Urothelium cell line (cell line): Measurements from ENCODE around the gene RAB24.
"Not testable (repeated sequence)": the region's sequence is repeated elsewhere in the genome, so short reads cannot be mapped to it uniquely, and the experiment has no call there.

Experiments
- DNase-seq: peaks from one replicate; pipeline ENCODE4 v3.0.0; 2011; ENCODE audit warnings: low spot score, mixed read lengths
- FAIRE-seq: peaks from 2 replicates; lab custom pipeline; 2011; peaks lifted over from hg19 to GRCh38; lab: Jason Lieb, UNC

The RAB24 gene

DNA sequence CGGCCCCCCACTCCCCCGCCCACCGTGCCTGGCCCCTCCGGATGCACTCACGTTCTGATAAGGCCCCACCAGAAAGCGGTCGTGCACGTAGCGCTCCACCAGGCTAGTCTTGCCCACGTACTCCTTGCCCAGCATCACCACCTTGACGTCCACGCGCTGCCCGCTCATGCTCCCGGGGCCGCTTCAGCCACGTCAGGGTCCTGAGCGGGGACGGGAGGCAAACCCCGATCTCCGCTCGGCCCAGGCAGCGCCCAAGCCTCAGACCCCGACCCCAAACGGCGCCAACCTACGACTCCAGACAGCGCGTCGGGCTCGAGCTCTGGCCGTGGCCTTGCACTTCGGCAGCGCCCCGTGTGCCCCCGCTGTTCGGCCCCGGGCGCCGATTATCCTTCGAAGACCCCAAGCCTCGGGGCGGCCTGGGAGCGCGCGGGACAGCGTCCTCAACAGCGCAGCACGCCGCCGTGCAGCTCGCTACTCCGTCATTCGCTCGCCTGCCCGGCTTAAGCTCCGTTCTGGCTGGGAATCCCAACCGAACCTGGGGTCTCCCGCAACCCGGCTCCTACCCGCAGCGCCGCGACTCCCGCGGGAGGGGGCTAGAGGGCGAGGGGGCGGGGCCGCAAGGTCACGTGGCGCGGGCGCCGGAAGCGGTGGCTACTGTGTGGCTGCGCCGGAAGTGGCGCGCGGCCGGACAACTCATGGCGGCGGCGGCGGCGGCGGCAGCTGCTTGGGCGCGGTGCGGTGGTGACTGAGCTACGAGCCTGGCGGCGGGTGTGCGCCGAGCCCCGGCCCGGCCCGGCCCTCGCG is at the start of gene RAB24, which contains the start of gene PRELID1:
Gene RAB24, minus strand, starts transcription at position 599 of the 804 bp plus-strand sequence. Its CDS starts 431 bp downstream, at position 168.
Gene PRELID1, plus strand, starts transcription at position 679 of the 804 bp plus-strand sequence. CDS start 187 bp downstream, outside the sequence.
- DNase-seq (peak; percentile 93), FAIRE-seq (no peak)

DNA sequence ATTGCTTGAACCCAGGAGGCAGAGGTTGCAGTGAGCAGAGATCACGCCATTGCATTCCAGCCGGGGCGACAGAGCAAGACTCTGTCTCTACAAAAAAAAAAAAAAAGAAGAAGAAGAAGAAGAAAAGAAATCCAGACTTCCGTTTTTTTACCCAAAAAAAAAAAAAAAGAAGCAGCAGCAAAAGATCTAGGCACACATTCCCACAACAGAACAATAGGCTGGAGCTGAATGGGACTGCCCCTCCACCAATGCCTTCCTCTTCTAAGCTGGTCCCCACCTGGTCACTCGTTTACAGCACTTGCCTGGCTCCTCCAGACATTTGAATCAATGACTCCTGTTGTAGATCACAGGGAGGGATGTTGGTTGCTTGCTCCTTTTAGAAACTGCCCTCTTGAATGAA is 49.6 kb upstream of the RAB24 start:
- FAIRE-seq (no peak), DNase-seq (no peak)

DNA sequence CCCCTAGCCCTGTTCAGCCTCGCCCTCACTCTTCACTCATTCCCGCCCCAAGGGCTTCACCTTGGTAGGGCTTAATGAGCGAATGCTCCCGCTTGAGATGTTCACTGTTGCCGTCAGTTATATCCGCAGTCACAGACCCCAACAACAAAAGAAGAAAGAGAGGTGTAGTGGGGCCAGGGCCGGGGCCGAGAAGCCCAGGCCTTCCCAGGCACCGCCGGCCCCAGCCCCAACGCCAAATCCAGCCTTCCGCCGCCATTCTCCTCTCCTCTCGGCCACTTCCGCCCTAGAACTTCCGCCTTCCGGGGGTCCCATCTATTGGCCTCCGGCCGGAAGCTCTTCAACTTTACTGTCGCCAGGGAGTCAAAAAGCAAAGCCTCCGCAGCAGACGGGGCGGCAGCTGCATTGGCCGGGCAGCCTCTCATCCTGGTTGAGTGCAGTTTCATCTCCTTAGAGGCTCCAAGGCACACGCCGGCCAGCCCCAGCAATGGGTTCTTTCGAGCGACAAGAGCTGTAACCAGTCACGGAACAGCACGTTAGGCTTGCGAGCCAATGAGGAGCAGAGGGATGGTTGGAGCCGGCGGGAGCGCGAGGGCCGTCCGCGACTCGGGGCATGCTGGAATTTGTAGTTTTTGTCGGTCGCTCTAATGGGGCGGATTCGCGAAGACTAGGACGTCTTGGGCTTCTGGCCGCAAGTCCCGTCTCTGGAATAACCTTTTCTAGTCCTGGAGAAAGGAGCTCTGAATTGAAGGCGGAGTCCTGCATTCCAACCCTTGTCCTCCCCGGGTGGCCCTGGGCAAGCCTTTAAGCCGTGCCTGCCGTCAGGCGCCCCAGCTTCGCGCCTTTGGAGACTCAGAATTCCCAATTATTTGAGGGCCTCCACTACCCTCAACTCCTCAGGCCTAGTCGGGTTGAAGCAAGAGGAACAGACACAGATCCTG is 48.1 kb upstream of the RAB24 start, which contains the start of gene LMAN2:
Gene LMAN2, minus strand, starts transcription at position 277 of the 938 bp plus-strand sequence. Its CDS starts 21 bp downstream, at position 256.
- FAIRE-seq (no peak), DNase-seq (peak; percentile 96)

DNA sequence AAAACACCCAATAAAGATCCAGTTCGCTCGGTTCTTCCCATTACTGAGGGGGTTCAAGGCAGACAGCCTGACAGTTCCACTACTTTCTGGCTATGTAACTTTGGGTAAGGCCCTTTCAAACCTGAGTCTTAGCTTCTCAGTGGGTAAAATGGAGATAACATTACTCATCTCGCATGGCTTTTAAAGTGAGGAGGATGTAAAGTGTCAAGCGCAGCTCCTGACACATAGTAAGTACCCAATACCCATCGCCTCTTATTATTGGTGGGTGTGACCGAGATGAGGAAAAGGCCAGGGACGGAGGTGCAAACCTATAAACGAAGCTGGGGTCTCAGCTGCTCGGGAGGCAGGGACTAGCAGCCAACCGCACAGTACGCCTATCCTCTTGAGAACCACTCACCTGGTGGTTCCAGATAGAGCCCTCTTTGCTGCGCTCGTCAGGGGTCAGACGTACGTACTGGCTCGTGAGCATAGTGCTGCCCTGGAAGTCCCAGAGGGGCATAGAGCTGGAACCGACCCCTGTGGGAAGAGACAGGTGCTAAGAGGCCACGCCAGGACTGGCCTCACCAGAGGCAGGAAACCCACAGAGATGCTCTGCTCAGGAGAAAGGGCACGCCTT is 47.4 kb upstream of the RAB24 start:
- FAIRE-seq, result no peak
- DNase-seq, result no peak

DNA sequence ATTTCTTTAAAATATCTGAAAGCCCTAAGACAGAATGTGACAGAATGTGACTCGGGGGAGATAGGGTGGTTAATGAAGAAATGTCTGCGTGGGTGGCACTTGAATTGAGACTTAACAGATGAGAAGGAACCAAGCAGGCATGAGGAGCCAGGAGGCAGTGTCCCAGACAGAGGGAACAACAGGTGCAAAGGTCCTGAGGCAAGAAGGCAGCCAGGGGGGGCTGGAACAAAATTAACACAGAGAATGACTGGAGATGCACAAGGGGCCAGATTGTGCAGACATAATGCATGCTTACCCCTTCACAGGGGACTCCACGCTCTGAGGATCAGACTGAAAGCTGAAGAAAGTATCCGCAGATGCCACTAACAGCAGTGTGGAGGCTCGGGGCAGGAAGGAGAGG is 46.2 kb upstream of the RAB24 start:
- DNase-seq, result no peak
- no peak for FAIRE-seq

DNA sequence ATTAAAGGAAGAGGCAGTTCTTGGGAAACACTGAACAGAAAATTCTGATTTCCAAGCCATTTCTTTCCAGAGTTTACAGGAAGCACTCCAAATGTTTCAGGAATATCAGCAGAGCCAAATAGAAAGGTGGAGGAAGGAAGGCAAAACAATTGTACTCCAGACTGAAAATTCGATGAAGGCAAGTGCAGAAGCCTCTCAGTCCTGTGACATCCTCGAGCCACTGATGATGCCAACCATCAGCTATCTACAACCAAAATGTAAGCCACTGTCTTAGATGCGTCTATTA is 45.8 kb upstream of the RAB24 start:
- no peak for DNase-seq
- FAIRE-seq, result no peak

DNA sequence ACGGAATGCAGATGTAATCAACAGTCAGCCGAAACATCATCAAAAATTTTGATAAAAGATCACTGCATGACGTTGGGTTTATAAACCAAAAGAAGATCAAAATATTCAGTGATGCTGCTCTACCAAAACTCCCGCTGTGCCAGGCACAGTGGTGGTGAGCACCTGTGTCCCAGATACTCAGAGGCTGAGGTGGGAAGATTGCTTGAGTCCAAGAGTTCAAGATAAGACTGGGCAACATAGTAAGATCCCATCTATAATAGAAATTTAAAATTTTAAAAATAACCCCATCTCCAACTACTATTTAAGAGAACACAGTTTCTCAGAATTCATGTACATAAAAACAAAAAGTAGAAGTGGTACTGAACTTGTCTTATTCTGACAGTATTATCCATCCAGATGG is 44.2 kb upstream of the RAB24 start:
- no peak for DNase-seq
- no peak for FAIRE-seq

DNA sequence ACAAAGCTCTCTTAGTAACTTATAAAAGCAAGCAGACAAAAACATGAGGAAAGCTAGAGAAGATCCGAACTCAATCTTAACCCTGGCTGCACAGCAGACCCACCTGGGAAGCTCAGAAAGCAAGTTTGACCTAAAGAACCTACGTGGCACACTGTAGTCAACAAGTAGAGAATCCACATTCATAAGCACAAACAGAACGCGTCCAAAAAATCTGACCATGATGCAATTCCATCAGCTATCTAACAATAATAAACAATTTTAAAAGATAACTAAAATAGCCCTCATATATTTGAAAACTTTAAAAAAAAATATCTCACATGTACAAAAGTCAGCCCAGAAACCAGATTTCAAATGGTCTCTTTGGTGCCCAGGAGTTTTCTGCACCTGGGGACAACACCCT is 43.3 kb upstream of the RAB24 start:
- DNase-seq, result no peak
- no peak for FAIRE-seq

DNA sequence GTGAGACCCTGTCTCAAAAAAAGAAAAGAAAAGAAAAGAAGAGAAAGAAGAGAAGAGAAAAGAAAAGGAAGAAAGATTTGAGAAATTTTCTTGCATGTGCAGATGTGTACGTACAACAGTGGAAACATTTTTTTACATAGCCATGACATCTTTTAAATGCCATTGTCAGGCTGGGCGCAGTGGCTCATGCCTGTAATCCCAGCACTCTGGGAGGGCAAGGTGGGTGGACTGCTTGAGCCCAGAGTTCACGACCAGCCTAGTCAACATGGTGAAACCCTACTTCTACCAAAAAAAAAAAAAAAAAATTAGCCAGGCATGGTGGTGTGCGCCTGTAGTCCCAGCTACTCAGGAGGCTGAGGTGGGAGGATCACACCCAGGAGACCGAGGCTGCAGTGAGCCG is 41.4 kb upstream of the RAB24 start:
- DNase-seq (no peak), FAIRE-seq (no peak)

DNA sequence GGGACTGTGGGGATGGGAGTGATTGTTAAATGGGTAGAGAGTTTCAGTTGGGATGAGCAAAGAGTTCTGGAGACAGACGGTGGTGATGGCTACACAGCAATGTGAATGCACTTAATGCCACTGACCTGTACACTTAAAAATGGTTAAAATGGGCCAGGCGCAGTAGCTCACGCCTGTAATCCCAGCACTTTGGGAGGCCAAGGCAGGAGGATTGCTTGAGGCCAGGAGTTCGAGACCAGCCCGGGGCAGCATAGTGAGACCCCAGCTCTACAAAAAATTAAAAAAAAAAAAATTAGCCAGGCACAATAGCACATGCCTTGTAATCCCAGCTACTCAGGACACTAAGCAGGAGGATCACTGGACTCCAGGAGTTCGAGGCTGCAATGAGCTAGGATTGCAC is 40.3 kb upstream of the RAB24 start:
- no peak for DNase-seq
- FAIRE-seq, result no peak

DNA sequence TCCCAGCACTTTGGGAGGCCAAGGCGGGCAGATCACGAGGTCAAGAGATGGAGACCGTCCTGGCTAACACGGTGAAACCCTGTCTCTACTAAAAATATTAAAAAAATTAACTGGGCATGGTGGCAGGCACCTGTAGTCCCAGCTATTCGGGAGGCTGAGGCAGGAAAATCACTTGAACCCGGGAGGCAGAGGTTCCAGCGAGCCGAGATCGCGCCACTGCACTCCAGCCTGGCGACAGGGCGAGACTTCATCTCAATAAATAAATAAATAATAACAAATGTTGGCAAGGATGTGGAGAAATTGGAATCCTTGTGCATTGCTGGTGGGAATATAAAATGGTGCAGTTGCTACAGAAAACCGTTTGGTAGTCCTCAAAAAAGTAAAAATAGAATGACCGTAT is 39.5 kb upstream of the RAB24 start:
- DNase-seq, FAIRE-seq: not testable (repeated sequence)

DNA sequence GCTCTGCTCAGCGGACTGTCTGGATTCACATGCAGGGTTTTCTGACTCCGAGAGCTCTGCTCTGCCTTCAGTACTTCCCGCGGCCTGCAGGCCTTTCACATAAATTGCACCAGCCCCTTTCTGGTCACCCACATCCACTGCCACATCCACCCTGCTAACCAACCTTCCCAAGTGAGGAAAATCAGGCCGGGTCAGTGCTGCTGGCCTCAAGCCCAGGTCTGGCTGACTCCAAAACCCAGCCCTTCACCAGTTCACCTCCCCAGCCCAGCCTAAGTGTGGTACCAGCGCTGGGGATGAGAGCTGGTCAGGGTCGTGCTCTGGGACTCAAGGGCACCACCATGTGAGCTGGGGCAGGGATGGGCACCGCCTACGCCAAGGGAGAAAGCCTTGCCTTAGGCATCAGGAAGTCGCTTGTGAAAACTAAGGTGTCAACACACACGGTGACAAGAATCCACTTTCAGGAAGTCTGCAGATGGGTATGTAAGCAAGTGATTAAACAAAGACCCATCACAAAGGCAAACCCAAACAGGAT is 35.7 kb upstream of the RAB24 start:
- no peak for FAIRE-seq
- no peak for DNase-seq

DNA sequence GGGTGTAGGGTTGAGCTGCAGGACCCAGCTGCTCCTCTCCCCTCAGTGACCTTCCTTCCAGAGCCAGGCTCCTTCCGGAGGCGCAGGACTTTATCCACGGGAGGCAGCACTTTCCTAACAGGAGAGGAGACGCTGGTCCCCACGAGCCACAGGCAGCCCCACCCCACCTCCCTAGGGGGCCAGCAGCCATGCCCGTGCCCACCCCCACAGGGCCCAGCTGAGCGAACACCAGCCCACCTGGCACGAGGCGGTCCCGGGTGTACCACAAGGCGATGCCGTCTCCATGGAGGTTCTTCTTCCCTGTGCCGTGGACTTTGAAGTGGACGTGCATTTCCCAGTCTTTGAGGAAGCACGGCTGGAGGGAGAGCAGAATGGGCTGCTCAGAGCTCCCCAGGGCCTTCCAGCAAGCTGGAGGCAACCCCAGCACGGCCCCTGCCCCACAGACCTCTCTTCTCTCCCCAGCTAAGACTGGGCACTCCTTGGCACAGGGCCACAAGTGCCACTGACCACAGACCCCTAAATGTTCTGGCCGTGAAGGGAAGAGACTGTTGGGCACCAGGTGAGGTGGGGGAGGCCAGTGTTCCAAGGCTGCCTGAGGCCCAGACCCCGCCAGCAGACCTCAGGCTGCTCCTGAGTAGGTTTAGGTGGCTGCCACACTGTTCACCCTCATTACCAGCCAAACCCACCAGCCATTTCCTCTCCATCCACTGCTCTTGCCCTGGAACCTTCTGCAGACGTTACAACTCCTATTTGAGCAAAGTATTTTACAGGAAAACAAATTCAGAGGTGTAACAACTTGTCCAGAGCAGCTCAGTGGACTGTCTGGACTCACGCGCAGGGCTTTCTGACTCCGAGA is 35.0 kb upstream of the RAB24 start:
- no peak for FAIRE-seq
- DNase-seq, result no peak

DNA sequence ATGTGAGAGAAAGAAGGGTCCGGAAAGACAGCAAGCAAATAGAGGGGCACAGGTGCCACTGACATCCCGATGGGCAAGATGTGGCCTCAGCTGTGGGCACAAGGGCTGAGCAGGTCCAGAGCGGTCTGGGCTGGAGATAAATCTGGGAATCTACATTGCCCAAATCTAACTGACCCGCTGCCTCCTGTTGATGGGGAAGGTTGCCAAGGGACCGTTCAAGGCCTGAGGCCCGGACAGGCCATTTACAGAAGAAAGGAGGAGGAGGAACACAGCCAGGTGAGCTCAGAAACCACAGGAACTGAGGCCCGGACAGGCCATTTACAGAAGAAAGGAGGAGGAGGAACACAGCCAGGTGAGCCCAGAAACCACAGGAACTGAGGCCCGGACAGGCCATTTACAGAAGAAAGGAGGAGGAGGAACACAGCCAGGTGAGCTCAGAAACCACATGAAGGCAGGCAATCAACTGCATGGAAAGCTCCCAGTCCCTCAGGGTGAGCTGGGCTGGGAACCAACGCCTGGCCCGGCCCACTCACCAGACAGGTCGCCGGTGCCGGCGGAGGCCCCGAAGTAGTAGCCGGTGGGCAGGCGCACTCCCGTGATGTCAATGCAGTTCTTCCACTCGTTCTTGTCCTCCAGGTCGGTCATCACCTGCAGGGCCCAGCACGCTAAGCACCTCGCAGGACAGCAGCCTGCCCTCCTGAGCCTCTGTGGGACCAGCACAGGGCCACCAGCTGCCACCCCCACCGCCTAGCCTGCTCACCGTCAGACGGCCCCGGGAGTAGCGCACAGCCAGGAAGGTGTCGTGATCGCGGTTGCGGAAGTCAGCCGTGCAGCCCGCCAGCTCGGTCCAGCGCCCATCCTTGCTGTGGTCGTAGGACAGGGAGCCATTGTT is 33.3 kb upstream of the RAB24 start:
- no peak for FAIRE-seq
- no peak for DNase-seq

DNA sequence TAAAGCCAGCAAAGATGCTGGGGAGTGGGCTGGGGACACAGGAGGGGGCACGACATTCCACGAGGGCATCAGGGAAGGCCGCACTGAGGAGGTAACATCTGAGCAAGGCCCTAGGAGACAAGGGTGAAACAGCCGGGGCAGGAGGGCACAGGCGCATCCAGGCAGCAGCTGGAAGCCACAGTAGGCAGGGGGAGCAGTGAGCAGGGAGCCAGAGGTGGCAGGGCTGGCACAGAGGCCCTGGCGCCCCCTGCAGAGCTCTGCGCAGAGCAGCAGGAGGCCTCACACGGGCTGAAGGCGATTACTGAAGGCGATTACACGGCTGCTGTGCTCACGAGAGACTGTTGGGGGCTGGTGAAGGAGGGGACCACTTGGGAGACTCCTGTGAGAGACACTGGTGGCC is 32.6 kb upstream of the RAB24 start:
- DNase-seq (peak; percentile 25), FAIRE-seq (no peak)

DNA sequence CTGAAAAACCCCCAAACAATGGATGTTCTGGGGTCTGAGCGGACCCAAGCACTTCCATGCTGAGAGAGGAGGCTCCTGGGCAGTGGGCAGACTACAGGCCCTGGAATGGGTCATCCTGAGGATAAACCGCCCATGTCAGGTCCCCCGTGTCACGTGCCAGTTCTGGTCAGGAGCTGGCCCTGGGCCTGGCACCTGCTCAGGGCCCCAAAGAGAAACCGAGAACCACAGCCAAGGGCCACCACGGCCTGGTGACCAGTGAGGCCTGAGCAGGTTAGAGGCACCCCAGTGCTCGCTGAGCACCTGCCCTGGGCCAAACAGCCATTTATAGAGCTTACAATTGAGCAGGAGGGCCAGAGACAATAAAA is 32.2 kb upstream of the RAB24 start:
- FAIRE-seq, result no peak
- DNase-seq, result no peak

DNA sequence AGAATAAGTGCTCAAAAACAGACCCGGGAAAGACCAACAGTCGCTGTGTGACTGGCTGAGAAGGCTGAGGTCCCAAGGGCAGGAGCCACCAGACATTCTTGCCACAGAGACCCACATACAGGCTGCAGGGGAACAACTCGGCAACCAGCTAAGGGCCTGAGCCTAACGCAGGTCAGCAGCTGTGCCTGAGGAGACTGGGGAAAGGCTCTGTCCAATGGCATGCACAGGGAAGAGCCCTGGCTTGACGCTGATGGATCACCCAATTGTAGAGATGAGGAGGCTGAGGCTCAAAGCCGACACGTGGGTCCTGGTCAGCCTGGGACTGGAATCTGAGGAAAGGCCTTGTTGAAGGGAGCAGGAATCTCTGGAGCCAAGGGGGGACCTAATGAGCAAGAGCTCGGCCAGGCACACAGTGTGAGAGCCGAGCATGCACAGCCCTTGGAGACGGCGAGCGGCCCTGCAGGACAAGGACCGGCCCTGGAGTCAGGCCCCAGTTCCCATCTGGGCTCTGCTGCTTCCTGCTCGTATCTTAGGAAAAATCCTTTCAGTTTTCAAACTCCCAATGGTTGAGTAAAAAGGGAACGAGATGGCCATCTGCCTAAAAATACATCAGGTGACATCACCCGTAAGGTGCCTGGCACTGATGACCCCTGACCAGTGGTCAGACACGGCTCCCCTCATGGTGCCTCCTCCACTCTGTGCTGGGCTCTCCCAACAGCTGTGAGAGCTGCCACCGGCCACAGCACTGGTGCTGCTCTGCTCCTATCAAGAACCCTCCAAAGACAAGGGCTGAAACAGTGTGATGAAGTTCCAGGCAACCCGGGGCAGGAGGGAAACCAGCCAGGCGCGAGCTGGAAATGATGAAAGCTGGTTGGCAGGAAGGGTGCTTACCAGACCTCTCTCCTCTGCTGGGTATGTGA is 31.5 kb upstream of the RAB24 start:
- DNase-seq, result no peak
- no peak for FAIRE-seq

DNA sequence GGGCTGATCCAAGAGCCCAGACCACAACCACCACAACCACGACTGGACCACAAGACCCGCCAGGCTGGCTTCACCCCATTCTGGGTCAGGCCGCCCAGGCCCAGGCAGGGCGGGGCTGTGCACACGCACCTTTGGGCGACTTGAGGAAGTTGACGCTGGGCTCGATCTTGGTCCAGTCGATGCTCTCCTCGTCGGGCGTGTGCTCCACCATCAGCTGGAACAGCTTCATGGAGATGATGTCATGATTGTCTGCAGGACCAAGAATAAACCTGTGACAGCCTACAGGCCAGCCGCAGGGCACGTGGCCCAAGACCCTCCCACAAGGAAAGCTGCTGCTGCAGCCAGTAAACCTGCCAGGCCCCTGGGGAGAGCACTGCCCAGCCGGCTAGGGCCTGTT is 30.6 kb upstream of the RAB24 start:
- no peak for DNase-seq
- no peak for FAIRE-seq
